Nephron (organoid): ENCODE measurements around the gene ELK4.
A peak's percentile ranks its signal among the peaks of the same experiment; 100 is the strongest.

ENCODE experiments used
- H3K27ac Mint-ChIP-seq, 3 experiments: 2 replicates each; pipeline ENCODE4 v1.8.0; 2020; ENCODE audit warnings: mixed read lengths in 3 of 3, mild to moderate bottlenecking in 2 of 3, moderate library complexity in 1 of 3
- H3K27me3 Mint-ChIP-seq: 2 replicates; pipeline ENCODE4 v1.8.0; 2021; ENCODE audit warnings: low read depth, mild to moderate bottlenecking, moderate library complexity, mixed read lengths
- H3K36me3 Mint-ChIP-seq: 2 replicates; pipeline ENCODE4 v1.8.0; 2020; ENCODE audit warnings: low read depth, mixed read lengths
- H3K4me1 Mint-ChIP-seq: 2 replicates; pipeline ENCODE4 v1.8.0; 2020; ENCODE audit warnings: mixed read lengths
- H3K4me3 Mint-ChIP-seq, 3 experiments: 2 replicates each; pipeline ENCODE4 v1.8.0; 2020; ENCODE audit warnings: mild to moderate bottlenecking in 3 of 3, mixed read lengths in 3 of 3, moderate library complexity in 2 of 3
- H3K9me3 Mint-ChIP-seq: 2 replicates; pipeline ENCODE4 v1.8.0; 2020; ENCODE audit warnings: mixed read lengths
- TF ChIP-seq, protein P1 (sequence below), 3 experiments: fragments of 200-600 bp; sonication (generic); IDR thresholded peaks; one replicate each; pipeline ENCODE4 v1.5.0; 2021; ENCODE audit warnings: antibody characterized with exemption in 3 of 3; ENCODE audit not compliant: unreplicated experiment in 3 of 3

ELK4 gene

DNA sequence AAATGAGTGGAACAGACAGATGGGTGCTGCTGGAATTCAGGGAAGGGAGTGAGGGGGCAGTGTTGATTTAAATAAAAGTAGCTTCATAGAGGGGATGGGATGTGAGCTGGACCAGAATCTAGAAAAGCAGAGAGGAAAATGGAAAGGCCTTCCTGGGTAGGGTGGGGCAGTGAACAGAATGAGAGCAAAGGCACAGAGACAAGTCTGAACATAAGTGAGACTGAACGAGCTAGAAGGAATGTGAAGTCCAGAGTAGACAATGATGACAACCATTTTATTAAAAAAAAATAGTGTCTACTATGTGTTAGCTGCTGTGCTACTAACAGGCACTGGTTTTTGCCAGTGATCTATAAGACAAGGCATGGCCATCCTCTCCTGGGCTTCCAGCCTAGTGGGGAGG lies 36.0 kb downstream of the ELK4 start:
- Mint-ChIP-seq H3K27me3 (no peaks in the 10 kb centered on the region), H3K4me3 (no peak overlapping the region), H3K36me3 (peaks cover 30% of the 10 kb centered on the region)

DNA sequence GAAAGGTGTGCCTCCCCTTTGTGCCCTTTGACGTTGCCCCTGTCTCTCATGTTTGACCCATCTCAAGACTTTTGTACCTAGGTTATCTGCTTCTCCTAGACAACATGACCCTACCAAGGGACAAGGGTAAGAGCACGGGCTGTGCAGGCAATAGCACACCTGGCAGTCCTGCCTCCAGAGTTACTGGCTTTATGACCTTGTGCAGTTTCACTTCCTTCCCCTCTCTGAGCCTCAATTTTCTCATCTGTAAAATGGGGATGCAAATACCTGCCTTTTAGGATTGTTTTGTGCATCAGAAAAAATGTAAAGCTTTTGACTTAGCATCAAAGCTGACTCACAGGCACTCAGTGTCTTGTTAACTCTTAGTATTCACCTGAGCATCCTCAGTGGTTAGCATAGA lies 36.4 kb downstream of the ELK4 start:
- Mint-ChIP-seq H3K27me3 (no peaks in the 10 kb centered on the region), H3K27ac (peak overlapping the region in 2 of 3 experiments; percentile 46 to 79), H3K36me3 (peaks cover 30% of the 10 kb centered on the region)

More for the DNA sequence above, 36.0 kb downstream of the ELK4 start:
- Mint-ChIP-seq H3K4me1 (peaks cover 47% of the 10 kb centered on the region), H3K27ac (peak overlapping the region; percentile 37 to 79 (median 46)), H3K9me3 (no peaks in the 10 kb centered on the region)
- TF ChIP-seq, protein P1, sequence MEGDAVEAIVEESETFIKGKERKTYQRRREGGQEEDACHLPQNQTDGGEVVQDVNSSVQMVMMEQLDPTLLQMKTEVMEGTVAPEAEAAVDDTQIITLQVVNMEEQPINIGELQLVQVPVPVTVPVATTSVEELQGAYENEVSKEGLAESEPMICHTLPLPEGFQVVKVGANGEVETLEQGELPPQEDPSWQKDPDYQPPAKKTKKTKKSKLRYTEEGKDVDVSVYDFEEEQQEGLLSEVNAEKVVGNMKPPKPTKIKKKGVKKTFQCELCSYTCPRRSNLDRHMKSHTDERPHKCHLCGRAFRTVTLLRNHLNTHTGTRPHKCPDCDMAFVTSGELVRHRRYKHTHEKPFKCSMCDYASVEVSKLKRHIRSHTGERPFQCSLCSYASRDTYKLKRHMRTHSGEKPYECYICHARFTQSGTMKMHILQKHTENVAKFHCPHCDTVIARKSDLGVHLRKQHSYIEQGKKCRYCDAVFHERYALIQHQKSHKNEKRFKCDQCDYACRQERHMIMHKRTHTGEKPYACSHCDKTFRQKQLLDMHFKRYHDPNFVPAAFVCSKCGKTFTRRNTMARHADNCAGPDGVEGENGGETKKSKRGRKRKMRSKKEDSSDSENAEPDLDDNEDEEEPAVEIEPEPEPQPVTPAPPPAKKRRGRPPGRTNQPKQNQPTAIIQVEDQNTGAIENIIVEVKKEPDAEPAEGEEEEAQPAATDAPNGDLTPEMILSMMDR (IDR thresholded peaks at IDR 0.05; ENCODE audit: unreplicated experiment in 3 of 3) = no peak

DNA sequence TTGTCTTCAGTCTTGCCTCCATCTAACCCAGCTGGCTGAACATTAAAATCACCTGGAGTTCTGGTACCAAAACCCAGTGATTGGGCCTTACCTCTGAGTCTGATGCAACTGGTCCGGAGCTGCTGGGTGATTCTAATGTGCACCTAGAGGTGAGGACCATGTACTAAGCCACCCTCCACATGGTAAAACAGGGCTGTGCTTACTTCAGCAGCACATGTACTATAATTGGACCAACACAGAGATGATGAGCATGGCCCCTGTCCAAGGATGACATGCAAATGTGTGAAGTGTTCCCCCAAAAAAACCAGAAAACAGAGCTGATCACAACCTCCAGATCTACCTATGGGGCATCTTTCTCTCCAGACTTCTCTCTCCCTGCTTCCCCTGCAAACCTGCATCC lies 37.0 kb downstream of the ELK4 start:
- H3K4me1 Mint-ChIP-seq = peaks cover 37% of the 10 kb centered on the region

More for the DNA sequence above, 36.4 kb downstream of the ELK4 start:
- Mint-ChIP-seq H3K4me1 (peaks cover 42% of the 10 kb centered on the region), H3K4me3 (no peak overlapping the region), H3K9me3 (no peaks in the 10 kb centered on the region)
- TF ChIP-seq, protein P1 (IDR thresholded peaks at IDR 0.05; ENCODE audit: unreplicated experiment in 3 of 3) = no peak

DNA sequence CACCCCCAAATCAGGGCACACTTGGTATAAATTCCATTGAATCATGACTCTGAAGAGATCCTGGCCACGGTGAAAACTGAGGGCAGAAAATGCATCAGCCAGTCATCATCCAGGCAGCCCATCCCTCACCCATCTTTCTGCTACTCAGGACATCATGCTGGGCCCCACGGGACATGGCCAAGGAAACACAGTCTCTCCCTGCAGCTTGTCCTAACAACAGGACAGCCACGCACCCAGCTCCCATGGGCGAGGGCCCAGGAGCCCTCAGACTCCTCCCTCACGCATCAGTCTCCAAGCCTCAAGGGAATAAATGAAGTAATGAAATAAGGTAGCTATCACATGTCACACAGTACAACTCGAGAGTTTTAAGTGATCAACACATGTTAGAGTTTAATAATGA lies 37.8 kb downstream of the ELK4 start:
- H3K27me3 Mint-ChIP-seq = no peaks in the 10 kb centered on the region
- H3K4me1 Mint-ChIP-seq = peaks cover 28% of the 10 kb centered on the region
- no peak overlapping the region for H3K4me3 Mint-ChIP-seq
- peaks cover 20% of the 10 kb centered on the region for H3K36me3 Mint-ChIP-seq
- no peaks in the 10 kb centered on the region for H3K9me3 Mint-ChIP-seq
- TF ChIP-seq, protein P1 (IDR thresholded peaks at IDR 0.05; ENCODE audit: unreplicated experiment in 3 of 3) = no peak
- H3K27ac Mint-ChIP-seq = peak overlapping the region in 2 of 3 experiments; percentile 46 to 79

More for the DNA sequence above, 37.0 kb downstream of the ELK4 start:
- TF ChIP-seq, protein P1 (IDR thresholded peaks at IDR 0.05; ENCODE audit: unreplicated experiment in 3 of 3) = no peak
- no peak overlapping the region for H3K4me3 Mint-ChIP-seq
- H3K27me3 Mint-ChIP-seq = no peaks in the 10 kb centered on the region
- peaks cover 28% of the 10 kb centered on the region for H3K36me3 Mint-ChIP-seq
- peak overlapping the region in 2 of 3 experiments; percentile 31 to 46 for H3K27ac Mint-ChIP-seq
- no peaks in the 10 kb centered on the region for H3K9me3 Mint-ChIP-seq

DNA sequence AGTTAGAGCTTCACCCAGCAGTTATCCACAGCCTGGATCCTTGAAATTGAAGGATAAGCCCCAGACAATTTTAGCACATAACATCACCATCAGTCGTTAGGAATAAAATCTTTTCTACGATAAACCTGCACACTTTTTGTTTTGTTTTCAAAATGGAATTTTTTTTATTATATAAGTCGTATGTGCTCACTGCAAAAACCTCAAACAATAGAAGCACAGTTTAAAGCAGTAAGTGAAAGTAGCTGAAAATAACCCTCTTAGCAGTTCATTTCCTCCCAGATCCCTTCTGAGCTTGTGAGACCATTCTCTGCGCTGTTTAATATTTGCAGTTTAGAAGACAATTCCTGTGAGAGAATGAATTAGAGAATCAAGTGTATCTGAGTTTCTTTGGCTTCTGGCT lies 38.3 kb downstream of the ELK4 start:
- H3K27ac Mint-ChIP-seq = peak overlapping the region in 2 of 3 experiments; percentile 46 to 79

More for the DNA sequence above, 38.3 kb downstream of the ELK4 start:
- Mint-ChIP-seq H3K9me3 (no peaks in the 10 kb centered on the region), H3K36me3 (peaks cover 18% of the 10 kb centered on the region), H3K4me1 (peaks cover 23% of the 10 kb centered on the region), H3K27me3 (no peaks in the 10 kb centered on the region), H3K4me3 (no peak overlapping the region)
- TF ChIP-seq, protein P1 (IDR thresholded peaks at IDR 0.05; ENCODE audit: unreplicated experiment in 3 of 3) = no peak
